Mucosa of descending colon (tissue), 3 donors: Measurements from ENCODE around the gene CCDC120. TPM values are rescaled to one million over a fixed set of nuclear protein-coding genes. Genes with fewer than 3 reads are reported as not detected.

ENCODE experiments used
- ATAC-seq: fragments of 200-7000 bp; cut with Tn5 transposase; one replicate; pipeline ENCODE4 v1.9.1; 2020; ENCODE audit warnings: mild to moderate bottlenecking, moderate library complexity
- DNase-seq, 3 donors: peaks; one replicate each; pipeline ENCODE4 v3.0.0-alpha.2; 2020
- H3K36me3 ChIP-seq: fragments of 200-600 bp; one replicate; pipeline ENCODE4 v1.8.0; 2021; ENCODE audit warnings: low read depth, mild to moderate bottlenecking
- H3K4me1 ChIP-seq: fragments of 200-600 bp; one replicate; pipeline ENCODE4 v1.8.0; 2021; ENCODE audit warnings: low read depth, mild to moderate bottlenecking
- H3K4me3 ChIP-seq: fragments of 200-600 bp; one replicate; pipeline ENCODE4 v1.8.0; 2021; ENCODE audit warnings: mild to moderate bottlenecking
- H3K9me3 ChIP-seq: fragments of 200-600 bp; one replicate; pipeline ENCODE4 v1.8.0; 2021; ENCODE audit warnings: mild to moderate bottlenecking
- intact Hi-C, 2 donors: fragments of 100-400 bp; cut with DNase I in 1 of 2; cut with micrococcal nuclease in 1 of 2; formaldehyde crosslinking; loops; one replicate each; pipeline versions ENCODE4 v1.11.0 to v1.11.1; 2022; cut with DNase I, micrococcal nuclease
- total RNA-seq, 3 donors: library from RNA; stranded (reverse); fragmentation: NEBNext Ultra II Directional in 2 of 3; extraction: Animal tissue kit (Norgen Biotek cat#: 25700) in 2 of 3; gene quantifications; one replicate each; pipeline versions ENCODE4 v1.2.1 to v1.2.4, GENCODE V29; 2021 to 2023
- TF ChIP-seq, protein P1 (sequence below): fragments of 200-600 bp; IDR thresholded peaks from one replicate; pipeline ENCODE4 v1.8.0; 2022; ENCODE audit warnings: antibody characterized with exemption, mild to moderate bottlenecking
- donor health status: DM: no; HTN: no; CAD: no; lungs with moderate emphysema.
- donor health status: DM: no; HTN: no; CAD: no.
- donor health status: DM: no; HTN: yes; CAD: no.

The CCDC120 gene
- total RNA-seq, 3 donors from 2014 or later, result 11.6 to 16.7 (median 12.5) TPM

DNA sequence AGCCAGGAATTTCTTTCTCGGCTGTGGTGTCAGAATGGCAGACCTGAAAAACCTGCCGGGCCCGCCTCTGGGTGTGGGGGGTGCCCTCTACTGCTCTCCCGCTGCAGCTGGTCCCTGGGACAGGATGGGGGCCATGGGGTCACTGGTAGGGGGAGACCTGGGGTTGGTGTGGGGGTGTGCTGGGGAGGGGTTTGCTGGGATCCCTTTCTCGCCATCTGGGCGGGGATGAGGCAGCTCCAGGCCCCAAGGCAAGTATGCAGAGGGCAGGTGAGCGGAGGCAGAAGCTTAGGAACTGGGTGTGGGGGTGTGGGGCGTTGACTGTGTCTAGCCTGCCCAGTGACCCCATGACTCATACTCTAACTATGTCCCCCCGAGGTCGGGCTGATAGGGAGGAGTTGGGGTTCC, 884 bp downstream of the CCDC120 start:
- intact Hi-C loops, result no loop called here
- no peaks in the 10 kb centered on the region for H3K4me1 ChIP-seq
- DNase-seq, result peak in 2 of 3 donors; percentile 49 to 51
- TF ChIP-seq, protein P1, sequence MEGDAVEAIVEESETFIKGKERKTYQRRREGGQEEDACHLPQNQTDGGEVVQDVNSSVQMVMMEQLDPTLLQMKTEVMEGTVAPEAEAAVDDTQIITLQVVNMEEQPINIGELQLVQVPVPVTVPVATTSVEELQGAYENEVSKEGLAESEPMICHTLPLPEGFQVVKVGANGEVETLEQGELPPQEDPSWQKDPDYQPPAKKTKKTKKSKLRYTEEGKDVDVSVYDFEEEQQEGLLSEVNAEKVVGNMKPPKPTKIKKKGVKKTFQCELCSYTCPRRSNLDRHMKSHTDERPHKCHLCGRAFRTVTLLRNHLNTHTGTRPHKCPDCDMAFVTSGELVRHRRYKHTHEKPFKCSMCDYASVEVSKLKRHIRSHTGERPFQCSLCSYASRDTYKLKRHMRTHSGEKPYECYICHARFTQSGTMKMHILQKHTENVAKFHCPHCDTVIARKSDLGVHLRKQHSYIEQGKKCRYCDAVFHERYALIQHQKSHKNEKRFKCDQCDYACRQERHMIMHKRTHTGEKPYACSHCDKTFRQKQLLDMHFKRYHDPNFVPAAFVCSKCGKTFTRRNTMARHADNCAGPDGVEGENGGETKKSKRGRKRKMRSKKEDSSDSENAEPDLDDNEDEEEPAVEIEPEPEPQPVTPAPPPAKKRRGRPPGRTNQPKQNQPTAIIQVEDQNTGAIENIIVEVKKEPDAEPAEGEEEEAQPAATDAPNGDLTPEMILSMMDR, result no peak
- H3K36me3 ChIP-seq, result no peaks in the 10 kb centered on the region
- H3K9me3 ChIP-seq, result no peaks in the 10 kb centered on the region
- peak; percentile 62 for ATAC-seq
- peak overlapping the region; percentile 17 for H3K4me3 ChIP-seq

DNA sequence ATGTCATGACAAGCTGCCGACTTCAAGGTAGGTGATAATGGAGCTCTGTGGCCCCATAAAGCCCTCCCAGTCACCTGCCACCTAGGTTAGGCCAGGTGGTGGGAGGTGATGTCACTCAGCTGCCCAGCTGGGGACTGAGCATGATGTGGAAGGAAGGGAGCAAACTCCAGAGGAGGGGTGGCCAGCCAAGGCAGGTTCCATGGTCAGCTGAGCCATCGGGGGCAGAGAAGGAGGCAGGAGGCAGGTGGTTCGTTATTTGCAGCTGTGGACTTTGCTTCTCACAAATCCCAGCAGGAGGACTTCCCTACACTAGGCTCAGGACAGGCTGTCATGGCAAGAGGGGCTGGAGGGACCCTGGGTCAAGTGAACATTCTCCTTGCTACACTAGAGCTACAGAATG, 2.1 kb downstream of the CCDC120 start:
- no peaks in the 10 kb centered on the region for H3K9me3 ChIP-seq
- DNase-seq, result no peak
- ATAC-seq, result no peak
- no peaks in the 10 kb centered on the region for H3K4me1 ChIP-seq
- no peak overlapping the region for H3K4me3 ChIP-seq
- no peaks in the 10 kb centered on the region for H3K36me3 ChIP-seq
- TF ChIP-seq, protein P1, result no peak
- intact Hi-C loops, result no loop called here

DNA sequence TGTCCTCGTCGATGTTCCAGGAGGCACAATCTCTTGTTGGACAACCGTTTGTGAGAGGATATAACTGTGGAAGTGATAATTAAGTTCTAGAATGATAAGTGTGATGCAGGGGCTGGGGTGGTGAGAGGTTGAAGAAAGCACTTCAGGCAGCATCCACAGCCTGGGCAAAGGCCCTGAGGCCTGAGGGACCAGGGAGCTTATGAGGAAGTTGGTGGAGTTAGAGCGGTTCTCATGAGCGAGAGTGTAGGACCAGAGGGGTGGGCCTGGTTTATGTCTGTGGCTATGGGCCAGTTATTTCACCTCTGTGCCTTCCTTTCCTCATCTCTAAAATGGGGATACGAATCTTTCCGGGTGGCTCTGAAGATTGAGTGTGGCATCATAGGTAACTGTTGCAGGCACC, 2.7 kb downstream of the CCDC120 start:
- DNase-seq (no peak), ATAC-seq (no peak)
- Histone ChIP-seq H3K36me3 (no peaks in the 10 kb centered on the region), H3K4me3 (no peak overlapping the region), H3K4me1 (no peaks in the 10 kb centered on the region), H3K9me3 (no peaks in the 10 kb centered on the region)
- intact Hi-C loops, result no loop called here
- TF ChIP-seq, protein P1, result no peak

DNA sequence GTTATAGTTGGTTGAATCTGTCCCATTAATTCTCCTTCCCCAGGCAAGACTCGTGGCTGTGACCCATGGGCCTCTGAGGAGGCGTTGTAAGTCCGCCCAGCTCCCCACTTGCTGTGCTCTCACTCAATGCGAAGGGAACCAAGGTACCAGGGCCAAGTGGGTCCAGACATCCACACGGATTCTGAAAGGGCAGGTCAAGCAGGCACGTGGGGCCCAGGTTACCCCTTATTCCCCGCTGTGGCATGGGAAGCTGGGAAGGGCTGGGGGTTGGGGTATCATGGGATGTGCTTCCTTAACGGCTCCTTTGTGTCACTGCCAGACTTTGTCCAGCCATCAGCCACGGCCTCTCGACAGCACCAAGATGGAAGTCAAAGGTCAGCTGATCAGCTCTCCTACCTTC, 3.1 kb downstream of the CCDC120 start:
- intact Hi-C loops, result no loop called here
- ATAC-seq, result no peak
- TF ChIP-seq, protein P1, result no peak
- no peaks in the 10 kb centered on the region for H3K9me3 ChIP-seq
- no peak overlapping the region for H3K4me3 ChIP-seq
- DNase-seq, result no peak
- no peaks in the 10 kb centered on the region for H3K4me1 ChIP-seq
- H3K36me3 ChIP-seq, result no peaks in the 10 kb centered on the region

DNA sequence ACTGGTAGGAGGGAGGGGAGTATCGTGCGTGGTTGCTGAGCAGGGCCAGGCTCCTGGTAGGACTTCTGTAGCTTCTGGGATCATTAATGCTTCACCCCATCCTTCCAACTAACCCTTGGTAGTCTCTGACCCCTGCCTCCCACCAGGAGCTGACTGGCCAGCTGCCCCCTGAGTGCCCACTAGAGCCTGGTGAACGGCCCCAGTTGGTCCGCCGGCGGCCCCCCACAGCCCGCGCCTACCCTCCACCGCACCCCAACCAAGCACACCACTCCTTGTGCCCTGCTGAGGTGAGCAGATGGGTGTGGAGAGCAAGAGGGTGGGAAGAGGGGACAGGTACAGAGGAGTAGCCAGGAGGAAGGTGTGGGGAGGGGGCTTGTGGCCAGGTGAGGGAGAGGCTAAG, 4.9 kb downstream of the CCDC120 start:
- TF ChIP-seq, protein P1, result no peak
- Histone ChIP-seq H3K9me3 (no peaks in the 10 kb centered on the region), H3K4me1 (no peaks in the 10 kb centered on the region), H3K36me3 (no peaks in the 10 kb centered on the region), H3K4me3 (no peak overlapping the region)
- no peak for ATAC-seq
- DNase-seq, result no peak
- intact Hi-C loops, result no loop called here

DNA sequence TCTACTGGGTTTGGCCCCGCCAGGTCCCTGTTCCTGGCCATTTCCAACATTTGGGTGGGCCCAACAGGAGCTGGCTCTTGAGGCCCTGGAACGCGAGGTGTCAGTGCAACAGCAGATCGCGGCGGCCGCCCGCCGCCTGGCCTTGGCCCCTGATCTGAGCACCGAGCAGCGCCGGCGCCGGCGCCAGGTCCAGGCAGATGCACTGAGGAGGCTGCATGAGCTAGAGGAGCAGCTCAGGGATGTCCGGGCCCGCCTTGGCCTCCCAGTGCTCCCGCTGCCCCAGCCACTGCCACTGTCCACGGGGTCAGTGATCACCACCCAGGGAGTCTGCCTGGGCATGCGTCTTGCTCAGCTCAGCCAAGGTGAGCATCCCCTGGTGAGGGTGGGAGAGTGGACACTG, 5.5 kb downstream of the CCDC120 start:
- DNase-seq (no peak), ATAC-seq (no peak)
- Histone ChIP-seq H3K4me1 (no peaks in the 10 kb centered on the region), H3K4me3 (no peak overlapping the region), H3K9me3 (no peaks in the 10 kb centered on the region), H3K36me3 (no peaks in the 10 kb centered on the region)
- TF ChIP-seq, protein P1, result no peak
- intact Hi-C loops, result no loop called here
